ENCODE data around the gene LINC01488. TPM values are rescaled to one million over a fixed set of nuclear protein-coding genes. Genes with fewer than 3 reads are reported as not detected.

Gene LINC01488
- total and polyA plus RNA-seq, 2 of the 13 experiments (the other 11 are each of a cell fraction or from before 2014, with no cell fraction given): 0.26 to 0.58 TPM

- peak; percentile 15; the same call in 1 of the 2 replicates for TF ChIP-seq ZNF687 (CRISPR knock-in tag; IDR thresholded peaks at IDR 0.05)
- no peak for TF ChIP-seq HOXD1 (CRISPR knock-in tag; IDR thresholded peaks at IDR 0.05)
- 0 out of 2 replicates have a peak, but pooled peaks have one; percentile 17 for TF ChIP-seq RARA (CRISPR knock-in tag; IDR thresholded peaks at IDR 0.05)
- no peak for TF ChIP-seq MAFF (IDR thresholded peaks at IDR 0.05; ENCODE audit: low read depth, low read length)
- TF ChIP-seq POLR2AphosphoS2 (IDR thresholded peaks at IDR 0.05; ENCODE audit: low read depth, low read length): no peak
- no peak for TF ChIP-seq ZNF720 (CRISPR knock-in tag; IDR thresholded peaks at IDR 0.05)
- no peak for TF ChIP-seq PREB (CRISPR knock-in tag; IDR thresholded peaks at IDR 0.05)
- TF ChIP-seq NR2F1 (CRISPR knock-in tag; IDR thresholded peaks at IDR 0.05): peak in 1 of 2 experiments; percentile 43; a peak in 1 of 4 replicates
- TF ChIP-seq ZZZ3 (CRISPR knock-in tag; IDR thresholded peaks at IDR 0.05; ENCODE audit: borderline replicate concordance): no peak
- no peak for TF ChIP-seq WIZ (CRISPR knock-in tag; IDR thresholded peaks at IDR 0.05)
These were observed 10.9 kb downstream of the LINC01488 start (continued) for GRCh38 chr11:69492201-69492991.
